GM21528 (cell line): ENCODE data around the gene GPAT2.
"Not testable (repeated sequence)": the region's sequence is repeated elsewhere in the genome, so short reads cannot be mapped to it uniquely, and the experiment has no call there.

Experiments
- ATAC-seq: cut with Tn5 transposase; IDR thresholded peaks from one replicate; pipeline ENCODE4 v1.9.1; 2021; ENCODE audit warnings: mild to moderate bottlenecking, moderate library complexity; ENCODE audit not compliant: unreplicated experiment, low FRiP score

The GPAT2 gene

DNA sequence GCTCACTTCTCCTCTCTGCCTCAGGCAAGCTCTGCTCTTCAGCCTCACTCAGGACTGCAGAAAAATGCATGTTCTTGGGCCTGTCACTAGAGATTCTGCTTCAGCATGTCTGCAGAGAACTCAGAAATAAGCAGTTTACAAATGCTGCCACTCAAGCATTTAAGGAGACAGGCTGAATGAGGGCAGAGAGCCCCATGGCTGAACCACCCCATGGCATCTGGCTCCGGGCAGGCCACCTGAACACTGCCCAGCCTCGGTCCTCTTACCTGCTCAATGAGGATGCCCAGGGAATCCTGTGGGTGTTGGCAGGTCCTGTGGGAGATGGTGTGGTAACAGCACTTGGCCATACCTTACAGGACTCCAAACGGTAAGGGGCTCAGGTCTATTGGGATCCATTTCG is 31.2 kb upstream of the GPAT2 start:
- not testable (repeated sequence) for ATAC-seq

DNA sequence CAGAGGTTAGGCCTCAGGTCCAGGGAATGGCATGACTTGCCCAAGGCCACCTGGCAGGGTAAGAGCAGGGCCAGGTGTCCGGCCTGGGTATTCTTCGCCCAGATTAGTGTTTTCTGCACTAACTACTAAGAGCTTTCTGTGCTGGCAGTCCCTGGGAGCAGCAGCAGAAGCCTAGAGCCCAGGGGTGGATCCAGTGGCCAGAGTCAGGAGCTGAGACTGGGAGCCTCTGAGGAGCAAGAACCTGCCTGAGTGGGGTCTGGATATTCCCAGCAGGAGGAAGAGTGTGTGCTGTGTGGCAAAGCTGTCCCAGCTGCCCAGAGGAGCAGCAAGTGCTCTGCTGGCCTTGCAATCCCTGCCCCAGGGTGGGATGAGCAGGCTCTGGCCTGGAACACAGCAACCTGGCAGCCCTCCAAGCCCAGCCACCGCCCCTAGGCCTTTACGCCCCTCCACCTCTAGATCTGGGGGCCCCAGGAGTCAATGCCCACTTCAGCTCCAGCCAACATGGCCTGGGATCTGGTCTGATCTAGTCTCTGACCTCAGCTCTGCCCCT is 30.7 kb upstream of the GPAT2 start:
- ATAC-seq: no peak

DNA sequence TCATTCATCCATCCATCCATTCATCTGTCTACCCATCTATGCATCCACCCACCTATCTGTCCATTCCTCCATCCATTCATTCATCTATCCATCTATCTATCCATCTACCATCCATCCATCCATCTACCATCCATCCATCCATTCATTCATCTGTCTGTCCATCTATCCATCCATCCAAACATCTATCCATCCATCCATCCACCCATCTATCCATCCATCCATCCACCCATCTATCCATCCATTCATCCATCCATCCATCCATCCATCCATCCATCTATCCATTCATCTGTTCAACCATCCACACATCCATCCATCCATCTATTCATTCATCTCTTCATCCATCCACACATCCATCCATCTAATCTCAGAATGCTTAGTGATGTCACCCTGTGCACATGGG is 30.0 kb upstream of the GPAT2 start:
- ATAC-seq: not testable (repeated sequence)

DNA sequence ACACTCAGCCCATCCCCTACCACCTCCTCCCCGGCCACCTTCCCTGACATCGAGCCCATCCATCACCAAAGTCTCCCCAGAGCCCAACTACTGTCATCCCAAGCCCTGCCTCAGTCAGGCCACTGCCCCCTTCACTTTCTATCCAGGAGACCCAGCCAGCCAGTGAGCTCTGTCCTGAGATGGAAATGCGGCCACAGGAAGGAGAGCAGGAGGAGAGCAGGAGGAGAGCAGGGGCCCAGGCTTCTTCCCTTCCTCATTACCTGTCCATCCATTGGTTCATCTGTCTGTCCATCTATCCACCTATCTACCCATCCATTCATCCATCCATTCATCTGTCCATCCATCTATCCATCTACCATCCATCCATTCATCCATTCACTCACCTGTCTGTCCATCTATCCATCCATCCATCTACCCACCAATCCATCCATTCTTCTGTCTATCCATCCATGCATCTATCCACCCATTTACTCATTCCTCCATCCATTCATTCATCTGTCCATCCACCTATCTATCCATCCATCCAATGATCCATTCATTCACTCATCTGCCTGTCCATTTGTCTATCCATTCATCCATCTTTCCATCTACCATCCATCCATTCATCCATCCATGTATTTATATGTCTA is 29.4 kb upstream of the GPAT2 start:
- not testable (repeated sequence) for ATAC-seq

DNA sequence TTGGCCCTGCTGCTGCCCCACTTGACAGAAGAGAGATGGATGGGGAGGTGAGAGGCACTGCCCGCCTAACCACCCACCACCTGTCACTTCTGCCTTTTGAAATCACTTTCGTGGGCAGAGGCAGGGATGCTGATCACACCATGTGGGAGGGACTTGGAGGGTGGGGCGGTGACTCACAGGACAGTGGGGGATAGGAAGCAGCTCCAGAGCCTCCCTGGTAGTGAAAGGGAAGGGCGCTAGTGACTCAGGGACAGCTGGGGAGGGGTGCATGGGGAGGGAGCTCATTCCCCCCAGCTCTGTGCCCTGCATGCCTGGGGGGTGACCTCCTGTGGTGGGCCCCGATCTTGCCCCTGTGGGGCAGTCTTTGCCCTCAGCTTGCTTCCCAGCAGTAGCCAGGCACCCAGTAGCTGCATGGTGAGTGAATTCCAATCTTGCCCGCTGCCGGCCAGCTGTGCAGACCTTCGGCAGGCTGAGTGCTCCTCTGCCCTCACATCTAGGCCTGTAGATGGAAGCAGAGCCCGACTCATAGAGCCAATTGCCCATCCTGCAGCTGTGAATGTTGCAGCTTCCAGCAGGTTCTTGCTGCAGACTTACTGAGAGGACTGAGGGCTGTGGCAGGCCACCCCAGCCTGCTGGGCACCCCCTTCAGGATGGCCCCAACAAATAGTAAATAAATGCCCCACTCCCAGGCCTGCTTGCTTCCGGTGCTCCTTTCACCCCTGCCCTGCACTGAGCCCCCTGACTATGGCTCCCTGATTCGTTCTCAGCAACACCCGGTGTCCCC is 28.6 kb upstream of the GPAT2 start:
- ATAC-seq: not testable (repeated sequence)

DNA sequence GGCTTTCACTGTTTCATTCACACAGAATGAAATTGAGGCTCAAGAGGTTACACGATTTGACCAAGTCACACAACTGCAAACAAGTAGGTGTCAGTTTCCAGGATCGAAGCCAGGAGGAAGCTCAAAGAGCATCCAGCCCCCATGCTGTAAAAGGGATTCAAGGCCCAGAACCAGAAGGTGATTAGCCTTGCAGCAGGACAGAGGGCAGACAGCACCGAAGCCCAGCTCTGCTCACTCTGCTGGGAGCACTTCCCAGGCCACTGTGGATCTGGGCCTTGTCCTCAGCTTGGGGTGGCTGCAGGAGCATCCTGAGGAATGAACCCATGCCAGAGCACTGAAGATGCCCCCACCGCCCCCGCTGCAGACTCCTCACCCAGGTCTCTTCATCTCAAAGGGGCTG is 27.8 kb upstream of the GPAT2 start:
- not testable (repeated sequence) for ATAC-seq

DNA sequence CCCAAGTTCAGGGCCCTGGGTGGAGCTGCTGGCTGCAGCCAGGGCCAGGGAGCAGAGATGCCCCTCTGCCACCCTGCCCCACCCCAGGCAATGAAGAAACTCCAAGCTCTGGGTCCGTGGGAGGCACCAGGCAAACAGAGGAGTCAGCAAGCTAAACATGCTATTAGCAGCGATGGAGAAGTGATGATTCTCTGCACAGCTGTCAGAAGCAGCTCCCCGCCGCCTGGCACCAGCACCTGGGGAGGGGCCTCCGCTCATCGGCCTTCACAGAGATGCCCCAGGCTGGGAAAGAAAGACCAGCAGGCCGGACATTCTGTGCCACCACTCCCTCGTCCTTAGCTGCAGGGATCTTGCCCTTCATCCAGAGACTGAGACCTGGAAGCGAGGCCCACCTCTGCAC is 27.2 kb upstream of the GPAT2 start:
- ATAC-seq: not testable (repeated sequence)

DNA sequence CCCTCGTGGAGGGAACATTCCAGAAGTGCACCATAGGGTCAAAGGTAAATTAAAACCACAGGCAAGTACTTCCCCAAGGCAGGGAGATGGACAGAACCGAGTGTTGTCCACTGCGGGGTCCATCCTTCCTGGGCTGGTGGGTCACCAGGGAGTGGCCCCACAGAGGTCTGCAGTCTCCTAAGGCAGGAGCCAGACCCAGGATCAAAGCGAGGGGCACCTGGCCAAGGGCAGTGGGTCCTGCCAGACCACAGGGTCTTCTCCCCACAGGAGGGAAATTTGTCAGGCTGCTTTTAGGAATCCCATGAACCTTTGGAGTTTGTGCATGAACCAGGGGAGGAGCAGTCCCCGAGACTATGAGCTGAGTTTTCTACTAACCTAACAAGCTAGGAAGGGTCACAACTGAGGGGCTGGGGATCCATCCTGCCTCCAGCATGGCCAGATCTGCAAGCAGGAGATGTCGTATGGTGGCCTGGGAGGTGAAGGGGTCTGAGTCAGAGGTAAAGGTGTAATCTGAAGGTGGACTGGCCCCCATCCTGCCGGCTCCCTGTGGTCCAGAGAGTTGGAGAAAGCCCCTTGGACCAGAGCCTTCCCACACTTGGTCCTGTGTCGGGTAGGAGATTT is 26.6 kb upstream of the GPAT2 start:
- not testable (repeated sequence) for ATAC-seq

DNA sequence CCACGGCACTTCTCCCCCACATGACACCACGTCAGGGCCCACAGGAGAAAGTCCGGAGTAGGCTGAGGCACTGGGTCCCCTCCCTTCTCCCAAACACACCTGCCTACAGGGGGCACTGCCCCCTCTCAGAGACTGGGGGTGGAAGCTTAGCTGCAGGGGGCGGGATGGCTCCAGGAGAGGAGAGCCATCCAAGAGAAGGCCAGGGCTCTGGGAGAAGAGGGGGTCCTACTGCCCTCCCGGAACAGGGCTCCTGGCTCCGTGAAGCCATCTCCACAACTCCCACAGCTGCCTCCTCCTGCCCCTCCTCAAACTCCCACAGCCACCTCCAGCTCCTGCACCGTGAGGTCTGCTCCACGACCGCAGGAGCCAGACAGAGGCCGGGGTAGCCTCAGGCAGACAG is 25.6 kb upstream of the GPAT2 start:
- ATAC-seq: not testable (repeated sequence)

DNA sequence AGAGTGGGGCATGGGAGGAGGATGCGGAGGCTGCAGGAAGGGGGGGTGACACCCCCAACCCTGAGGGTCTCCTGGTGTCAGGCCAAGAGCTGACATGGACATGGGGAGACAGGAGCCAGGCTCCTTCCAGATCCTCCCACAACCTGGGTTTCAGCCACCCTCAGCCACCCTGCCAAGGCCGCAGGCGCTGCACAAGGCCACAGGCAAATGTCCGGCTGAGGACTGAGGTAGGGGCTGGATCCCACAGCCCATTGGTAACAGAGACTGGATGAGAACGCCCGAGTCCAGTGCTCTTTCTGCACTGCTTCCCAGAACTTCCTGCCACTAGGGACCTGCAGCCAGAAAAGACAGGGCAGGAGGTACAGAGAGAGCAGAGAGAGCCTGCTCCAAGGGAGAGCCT is 24.7 kb upstream of the GPAT2 start:
- ATAC-seq: not testable (repeated sequence)

DNA sequence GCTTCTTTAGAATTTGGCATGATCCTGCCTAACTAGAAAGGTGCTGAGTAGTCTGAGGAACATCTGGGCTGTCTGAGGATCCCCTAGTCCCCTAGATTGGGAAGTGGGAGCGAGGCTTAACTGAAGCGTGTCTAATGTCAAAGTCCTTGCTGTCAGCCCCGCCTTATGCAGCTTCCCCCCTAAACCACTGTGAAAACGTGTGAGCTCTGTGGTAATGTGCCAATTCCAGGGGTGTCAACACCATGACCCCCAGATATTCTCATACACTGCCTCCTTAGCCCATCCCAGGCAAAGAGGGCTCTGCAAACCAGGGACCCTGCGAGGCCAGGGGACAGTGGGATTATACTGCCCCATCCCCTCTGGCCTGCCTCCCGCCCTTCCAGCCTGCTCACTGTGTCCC is 21.1 kb upstream of the GPAT2 start:
- not testable (repeated sequence) for ATAC-seq

DNA sequence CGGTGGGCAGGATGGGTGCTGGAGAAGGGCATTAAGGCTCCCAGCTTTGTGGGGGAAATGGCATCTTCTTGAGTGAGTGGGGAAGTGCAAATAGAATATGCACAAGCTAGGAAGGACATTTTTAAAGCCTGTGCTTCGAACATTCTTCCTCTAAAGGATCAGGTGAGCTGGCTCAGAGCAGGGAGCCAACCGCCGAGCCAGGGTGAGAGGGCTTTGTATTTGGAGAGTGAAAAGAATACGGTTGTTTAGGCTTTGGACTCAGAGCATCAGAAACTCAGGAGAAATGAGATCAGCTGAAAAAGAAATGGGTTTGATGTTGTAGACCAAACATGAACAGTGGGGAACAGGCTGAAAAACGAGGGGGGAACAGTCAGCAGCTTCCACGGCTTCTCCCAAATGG is 19.8 kb upstream of the GPAT2 start:
- not testable (repeated sequence) for ATAC-seq

DNA sequence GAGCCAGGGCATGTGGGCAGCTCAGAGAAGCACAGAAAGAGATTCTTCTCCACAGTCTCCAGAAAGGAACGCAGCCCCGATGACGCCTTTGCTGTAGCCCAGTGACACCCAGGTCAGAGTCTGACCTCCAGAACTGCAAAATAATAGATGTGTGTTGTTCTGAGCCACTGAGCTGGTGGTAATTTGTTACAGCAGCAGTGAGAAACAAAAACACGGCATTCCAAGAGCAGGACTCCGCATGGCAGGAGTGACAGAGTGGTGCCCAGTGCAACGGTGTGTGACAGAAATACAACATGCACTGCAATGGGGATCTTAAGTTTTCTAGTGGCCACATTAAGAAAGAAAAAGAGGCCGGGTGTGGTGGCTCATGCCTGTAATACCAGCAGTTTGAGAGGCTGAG is 18.7 kb upstream of the GPAT2 start:
- not testable (repeated sequence) for ATAC-seq

DNA sequence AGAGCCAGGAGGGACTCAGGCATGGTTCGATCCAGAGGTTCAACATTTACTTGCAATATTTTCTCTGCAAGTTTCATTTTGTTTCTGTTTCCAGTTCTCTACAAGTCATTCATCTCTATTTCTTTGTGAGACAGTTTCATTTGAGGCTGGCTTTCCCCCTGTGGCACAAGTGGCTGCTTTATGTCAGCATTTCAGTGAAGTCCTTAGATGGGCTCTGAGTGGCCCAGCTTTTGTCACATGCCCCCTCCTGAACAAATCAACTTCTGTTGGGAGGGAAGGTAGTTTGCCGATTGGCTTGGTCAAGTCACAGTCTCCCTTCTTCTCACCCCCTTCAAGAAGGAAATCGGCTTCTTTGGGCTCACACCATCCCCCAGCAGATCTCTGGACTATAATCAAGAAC is 17.9 kb upstream of the GPAT2 start:
- ATAC-seq: not testable (repeated sequence)

DNA sequence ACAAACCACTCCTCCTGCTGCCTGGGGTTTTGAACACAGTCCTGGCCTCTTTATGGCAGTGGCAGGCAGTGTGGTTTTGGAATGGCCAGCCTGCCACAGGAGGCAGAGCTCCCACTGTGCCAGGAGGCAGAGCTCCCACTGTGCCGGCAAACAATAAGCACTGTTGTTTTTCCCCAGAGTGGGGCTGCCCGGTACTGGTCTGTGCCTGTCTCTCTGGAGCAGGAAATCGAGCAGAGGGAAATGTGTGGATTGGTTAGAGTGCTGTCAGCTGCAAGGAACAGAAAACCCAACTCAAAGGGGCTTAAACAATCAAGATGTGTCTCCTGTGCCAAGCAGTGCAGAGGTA is 15.2 kb upstream of the GPAT2 start:
- ATAC-seq: not testable (repeated sequence)

DNA sequence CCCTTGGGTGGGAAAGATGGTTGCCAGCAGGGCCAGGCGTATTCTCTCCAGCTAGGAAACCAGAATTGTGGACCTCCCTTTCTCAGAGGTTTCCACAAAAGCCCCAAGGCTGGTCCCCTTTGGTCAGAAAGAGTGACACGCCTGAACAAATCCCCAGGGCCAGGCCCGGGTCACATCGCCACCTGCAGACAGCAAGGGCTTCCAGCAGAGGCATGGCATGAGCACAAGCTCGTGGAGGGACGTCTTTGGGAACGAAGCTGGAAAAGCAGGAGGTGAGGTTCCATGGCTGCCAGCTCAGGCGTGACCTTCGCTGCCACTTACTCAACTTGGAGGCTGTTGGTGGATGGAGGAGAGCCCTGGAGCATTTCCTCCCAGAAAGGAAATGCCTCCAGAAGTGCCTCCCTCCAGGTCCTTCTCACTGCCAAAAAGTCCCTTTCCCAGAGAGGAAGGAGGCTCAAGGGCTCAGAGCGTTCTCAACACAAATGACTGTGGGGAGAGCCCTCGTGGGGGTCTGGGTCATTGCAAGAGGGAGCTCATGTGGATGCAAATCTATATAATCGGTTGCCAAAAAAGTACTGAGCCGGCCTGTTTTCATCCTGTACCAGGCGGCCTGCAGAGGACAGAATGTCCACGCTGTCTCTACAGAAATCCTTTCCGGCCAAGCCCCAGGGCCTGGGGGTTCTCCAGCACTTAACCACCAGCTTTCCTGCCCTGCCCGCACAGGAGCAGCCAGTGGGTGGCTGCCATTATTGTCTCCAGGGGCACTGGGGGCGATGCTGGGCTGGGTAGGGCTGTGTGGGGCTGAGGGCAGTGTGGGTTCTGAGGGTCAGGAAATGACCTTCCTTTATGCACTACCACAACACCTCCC is 14.6 kb upstream of the GPAT2 start:
- not testable (repeated sequence) for ATAC-seq

DNA sequence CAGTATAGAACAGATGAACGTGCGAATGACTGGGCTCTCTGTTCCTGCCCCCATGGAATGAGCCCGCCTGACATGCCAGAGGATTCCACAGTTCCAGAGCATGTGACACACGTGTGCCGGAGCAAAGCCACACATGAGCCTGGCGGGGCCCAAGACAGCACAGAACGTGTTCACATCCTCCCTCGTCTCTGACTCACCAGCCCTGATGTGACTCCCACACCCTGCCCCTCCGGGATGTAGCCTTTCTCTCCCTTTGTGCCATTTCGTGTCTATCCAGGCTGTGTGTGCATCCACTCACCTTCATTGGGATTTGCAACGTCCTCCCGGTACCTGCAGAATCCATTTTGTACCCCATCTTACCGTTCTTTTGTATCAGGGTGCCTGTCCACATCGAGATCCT is 838 bp upstream of the GPAT2 start:
- ATAC-seq: not testable (repeated sequence)

DNA sequence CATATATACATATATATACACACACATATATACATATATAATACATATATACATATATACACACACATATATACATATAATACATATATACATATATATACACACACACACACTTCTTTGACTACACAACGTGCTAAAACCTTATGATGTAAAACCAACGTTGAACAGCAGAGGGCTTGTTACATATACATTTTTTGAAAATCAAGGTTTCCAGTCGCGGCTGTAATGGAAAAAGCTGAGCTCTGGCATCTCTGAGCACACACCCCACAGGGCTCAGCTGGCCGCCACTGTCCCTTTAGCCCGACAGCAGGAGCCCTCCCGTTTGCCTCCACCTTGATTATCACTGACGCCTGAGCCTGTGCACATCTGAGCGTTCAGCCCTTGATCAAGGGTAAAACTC is 719 bp downstream of the GPAT2 start:
- not testable (repeated sequence) for ATAC-seq

DNA sequence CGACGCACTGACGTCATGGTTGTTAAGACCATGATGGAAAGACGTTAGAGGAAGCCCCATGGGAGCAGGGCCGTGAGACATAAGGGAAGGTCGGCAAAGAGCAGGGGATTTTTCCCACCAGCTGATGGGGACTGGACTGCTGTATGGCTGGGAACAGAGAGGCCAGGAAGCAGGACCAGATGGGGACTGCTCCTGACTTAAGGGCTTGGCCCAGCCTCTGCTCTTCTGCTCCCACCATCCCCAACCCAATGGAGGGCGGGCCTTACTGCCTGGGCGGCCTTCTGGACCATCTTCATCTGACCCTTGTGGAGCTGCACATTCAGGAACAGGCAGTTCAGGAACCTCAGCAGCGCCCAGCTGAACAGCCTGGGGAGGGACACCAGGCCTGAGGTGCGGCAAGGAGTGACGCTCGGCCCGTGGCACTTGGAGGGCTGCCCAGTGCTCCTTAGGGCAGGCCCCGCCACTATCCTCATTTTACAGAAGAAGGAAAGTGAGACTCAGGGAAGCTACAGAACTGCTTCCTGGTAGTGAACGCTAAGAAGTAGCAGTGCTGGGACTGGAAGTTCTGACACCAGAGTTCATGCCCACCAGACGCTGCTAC is 6.9 kb downstream of the GPAT2 start:
- not testable (repeated sequence) for ATAC-seq

DNA sequence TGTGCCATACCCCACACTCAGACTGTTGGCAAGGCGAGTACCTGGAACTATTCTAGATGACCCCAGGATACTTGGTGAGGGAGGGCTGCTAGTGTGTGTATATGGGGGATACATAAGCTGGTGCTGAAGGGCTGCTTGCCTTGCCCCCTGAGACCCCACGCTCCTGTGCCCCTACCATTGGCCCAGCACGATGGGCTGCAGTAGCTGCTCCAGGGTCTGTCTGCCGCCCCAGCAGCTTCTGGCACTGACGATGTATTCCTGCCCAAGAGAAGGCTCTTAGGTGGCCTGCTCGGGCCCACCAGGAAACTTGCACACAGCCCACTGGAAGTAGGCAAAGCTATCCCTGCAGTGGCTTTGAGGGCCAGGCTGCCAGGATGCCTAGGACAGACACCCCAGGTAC is 9.0 kb downstream of the GPAT2 start:
- ATAC-seq: not testable (repeated sequence)
